HepG2 (cell line): ENCODE measurements around the gene DNM1. TPM values are rescaled to one million over a fixed set of nuclear protein-coding genes. Genes with fewer than 3 reads are reported as not detected.
A peak's percentile ranks its signal among the peaks of the same experiment; 100 is the strongest.

Experiments used
- ATAC-seq: fragments of 200-7000 bp; cut with Tn5 transposase; 3 replicates; pipeline ENCODE4 v1.9.1; 2020; ENCODE audit warnings: mild to moderate bottlenecking, moderate library complexity
- BruUV-seq: library from RNA; stranded (reverse); fragments of 400-500 nt; replicated peaks from 2 replicates; lab custom pipeline; 2021; lab: Mats Ljungman, UMichigan
- CTCF ChIA-PET: fragments of 300-600 bp; formaldehyde crosslinking; extraction: SDS; loops from one replicate; lab custom pipeline; 2021; ENCODE audit warnings: low total read pairs, inconsistent platforms, low intra/inter-chr PET ratio; lab: Yijun Ruan, JAX
- POLR2A ChIA-PET: fragments of 350-600 bp; sonication (Branson Sonifier 250); formaldehyde crosslinking; loops from one replicate; lab custom pipeline; 2020; ENCODE audit warnings: antibody characterized with exemption, inconsistent platforms; lab: Yijun Ruan, JAX
- DNase-seq: peaks from one replicate; pipeline ENCODE4 v3.0.0-alpha.2; 2015; ENCODE audit warnings: low spot score
- FAIRE-seq: peaks from 3 replicates; lab custom pipeline; 2011; peaks lifted over from hg19 to GRCh38; lab: Jason Lieb, UNC
- H2AFZ ChIP-seq: one replicate; pipeline ENCODE4 v1.6.1; 2011; ENCODE audit warnings: low read length, inconsistent platforms
- H3K27ac ChIP-seq: fragments of 300-600 bp; 3 replicates; pipeline ENCODE4 v1.8.0; 2011; ENCODE audit warnings: mixed run types, mild to moderate bottlenecking, mixed read lengths, low read length, inconsistent platforms; ENCODE audit not compliant: insufficient read depth; ENCODE audit errors: extremely low read length
- H3K27me3 ChIP-seq, 2 experiments: fragments of 200-600 bp in 1 of 2; 2 replicates in 1 of 2; 3 replicates in 1 of 2; pipeline versions ENCODE4 v1.6.0 to v1.8.0; 2011; ENCODE audit warnings: low read length in 2 of 2, mild to moderate bottlenecking in 2 of 2, moderate library complexity in 2 of 2, inconsistent platforms in 1 of 2; ENCODE audit not compliant: insufficient read depth in 2 of 2, control insufficient read depth in 1 of 2
- H3K36me3 ChIP-seq, 2 experiments: fragments of 200-600 bp in 1 of 2; replicated peaks in 1 of 2; 2 replicates in 1 of 2; 3 replicates in 1 of 2; pipeline versions ENCODE4 v1.5.1 to v1.8.0; 2011; ENCODE audit warnings: low read length in 2 of 2, inconsistent platforms in 1 of 2; ENCODE audit not compliant: insufficient read depth in 2 of 2, control insufficient read depth in 1 of 2
- H3K4me1 ChIP-seq: 2 replicates; pipeline ENCODE4 v1.5.1; 2012; ENCODE audit warnings: low read length, inconsistent platforms; ENCODE audit not compliant: insufficient read depth
- H3K4me2 ChIP-seq: 2 replicates; pipeline ENCODE4 v1.6.0; 2011; ENCODE audit warnings: low read depth, low read length, inconsistent platforms
- H3K4me3 ChIP-seq, 3 experiments: fragments of 200-600 bp in 1 of 3; sonication (generic), shearing (Covaris generic) in 1 of 3; replicated peaks in 1 of 3; 2 replicates each; pipeline ENCODE4 v1.5.1; 2011 to 2016; ENCODE audit warnings: low read length in 3 of 3, inconsistent platforms in 2 of 3, low read depth in 2 of 3, mild to moderate bottlenecking in 2 of 3, control low read depth in 1 of 3, mixed read lengths in 1 of 3; ENCODE audit not compliant: insufficient read depth in 1 of 3
- H3K79me2 ChIP-seq: one replicate; pipeline ENCODE4 v1.6.1; 2011; ENCODE audit warnings: low read length, inconsistent platforms; ENCODE audit not compliant: insufficient read depth
- H3K9ac ChIP-seq: 2 replicates; pipeline ENCODE4 v1.6.0; 2011; ENCODE audit warnings: mild to moderate bottlenecking, low read depth, low read length, inconsistent platforms; ENCODE audit not compliant: insufficient read depth
- H3K9me3 ChIP-seq: 2 replicates; pipeline ENCODE4 v1.5.1; 2012; ENCODE audit warnings: mild to moderate bottlenecking, low read length
- H4K20me1 ChIP-seq: 2 replicates; pipeline ENCODE4 v1.6.0; 2011; ENCODE audit warnings: inconsistent platforms, mild to moderate bottlenecking, low read length, moderate library complexity; ENCODE audit not compliant: insufficient read depth
- ATF1 ChIP-seq: IDR thresholded peaks from 2 replicates; pipeline ENCODE4 v1.6.1; 2016; ENCODE audit warnings: mild to moderate bottlenecking, control low read depth
- ATF4 ChIP-seq, 2 experiments: fragments of 450-650 bp in 1 of 2; sonication (generic) in 1 of 2; formaldehyde crosslinking; IDR thresholded peaks; 2 replicates each; pipeline versions ENCODE4 v1.5.0 to v1.8.0; 2020 to 2022; ENCODE audit warnings: mild to moderate bottlenecking in 1 of 2, missing genetic modification reagents in 1 of 2
- E2F1 ChIP-seq: sonication (generic); formaldehyde crosslinking; IDR thresholded peaks from 2 replicates; pipeline ENCODE4 v1.5.0; 2020; ENCODE audit warnings: missing genetic modification reagents
- EED ChIP-seq: sonication (generic); formaldehyde crosslinking; IDR thresholded peaks from 2 replicates; pipeline ENCODE4 v1.5.0; 2020; ENCODE audit warnings: mild to moderate bottlenecking, missing genetic modification reagents
- FLYWCH1 ChIP-seq: sonication (generic); formaldehyde crosslinking; IDR thresholded peaks from 2 replicates; pipeline ENCODE4 v1.8.1; 2023; ENCODE audit warnings: mild to moderate bottlenecking, missing genetic modification reagents
- GMEB1 ChIP-seq: sonication (generic); formaldehyde crosslinking; IDR thresholded peaks from 2 replicates; pipeline ENCODE4 v1.5.1; 2020; ENCODE audit warnings: missing genetic modification reagents, mild to moderate bottlenecking, borderline replicate concordance
- IKZF4 ChIP-seq: sonication (generic); formaldehyde crosslinking; IDR thresholded peaks from 2 replicates; pipeline ENCODE4 v1.5.1; 2020; ENCODE audit warnings: borderline replicate concordance, mild to moderate bottlenecking, low read depth, missing genetic modification reagents; ENCODE audit errors: not compliant biosample characterization
- NFIB ChIP-seq: sonication (generic); formaldehyde crosslinking; IDR thresholded peaks from 2 replicates; pipeline ENCODE4 v1.9.0; 2021; ENCODE audit warnings: missing genetic modification reagents, mild to moderate bottlenecking, borderline replicate concordance
- RBM39 ChIP-seq: fragments of 200-400 bp; formaldehyde crosslinking; IDR thresholded peaks from one replicate; pipeline ENCODE4 v1.6.1; 2018; ENCODE audit warnings: antibody characterized with exemption, mild to moderate bottlenecking, low read depth, low read length; ENCODE audit not compliant: poor library complexity, severe bottlenecking
- SAP130 ChIP-seq: IDR thresholded peaks from 2 replicates; pipeline ENCODE4 v1.6.1; 2016; ENCODE audit warnings: low read depth
- SMAD1 ChIP-seq: sonication (generic); formaldehyde crosslinking; IDR thresholded peaks from 2 replicates; pipeline ENCODE4 v1.4.0; 2020; ENCODE audit warnings: missing genetic modification reagents, low read depth, mild to moderate bottlenecking, borderline replicate concordance
- SOX5 ChIP-seq: IDR thresholded peaks from 2 replicates; pipeline ENCODE4 v1.6.1; 2016; ENCODE audit warnings: borderline replicate concordance
- SPEN ChIP-seq: sonication (generic); formaldehyde crosslinking; IDR thresholded peaks from 2 replicates; pipeline ENCODE4 v1.5.1; 2020; ENCODE audit warnings: low read depth, mild to moderate bottlenecking, missing genetic modification reagents
- TBX3 ChIP-seq: fragments of 450-650 bp; IDR thresholded peaks from 2 replicates; pipeline ENCODE4 v1.6.1; 2017; ENCODE audit warnings: antibody characterized with exemption, mild to moderate bottlenecking, inconsistent platforms, borderline replicate concordance
- TCF12 ChIP-seq, 2 experiments: fragments of 450-650 bp in 1 of 2; sonication (generic) in 1 of 2; formaldehyde crosslinking in 1 of 2; IDR thresholded peaks; 2 replicates each; pipeline versions ENCODE4 v1.6.1 to v1.8.0; 2017 to 2022; ENCODE audit warnings: antibody characterized with exemption in 1 of 2, mild to moderate bottlenecking in 1 of 2, missing genetic modification reagents in 1 of 2, moderate library complexity in 1 of 2
- ZNF431 ChIP-seq: sonication (generic); formaldehyde crosslinking; IDR thresholded peaks from 2 replicates; pipeline ENCODE4 v1.9.0; 2022; ENCODE audit warnings: missing genetic modification reagents, low read depth, mild to moderate bottlenecking, borderline replicate concordance
- ZNF589 ChIP-seq: sonication (generic); formaldehyde crosslinking; conservative IDR thresholded peaks from 2 replicates; pipeline ENCODE4 v1.8.0; 2022; ENCODE audit warnings: mild to moderate bottlenecking, moderate library complexity, missing genetic modification reagents
- ZNF652 ChIP-seq: IDR thresholded peaks from 2 replicates; pipeline ENCODE4 v1.6.1; 2016; ENCODE audit warnings: low read depth, borderline replicate concordance
- ZNF772 ChIP-seq: sonication (generic); formaldehyde crosslinking; IDR thresholded peaks from 2 replicates; pipeline ENCODE4 v1.5.0; 2020; ENCODE audit warnings: mild to moderate bottlenecking, missing genetic modification reagents
- WGBS: methylation state at CpG from one replicate; pipeline ENCODE4 v1.1.6; 2017; ENCODE audit warnings: low lambda C conversion rate; 5-methylcytosine and 5-hydroxymethylcytosine counted together
- in situ Hi-C: cut with HindIII; loops from 2 replicates; pipeline ENCODE4 v1.10.0; 2017; ENCODE audit warnings: low pct_unique_long_range_greater_than_20kb; ENCODE audit not compliant: extremely low pct_ligation_motif_present
- intact Hi-C: fragments of 100-400 bp; cut with micrococcal nuclease; formaldehyde crosslinking; loops from one replicate; pipeline ENCODE4 v1.10.0; 2022; ENCODE audit not compliant: unreplicated experiment
- polyA plus RNA-seq, 8 experiments: library from polyadenylated mRNA; depleted of rRNA in 3 of 8; stranded (reverse) in 7 of 8; unstranded in 1 of 8; fragments of >200 nt; fragmentation: Illumina TruSeq in 4 of 8; extraction: Trizol in 4 of 8; gene quantifications; 2 replicates each; pipeline versions ENCODE4 v1.2.1 to v1.2.3, GENCODE V29; 2011 to 2016; ENCODE audit warnings: low read depth in 4 of 8, missing spikeins in 1 of 8, mixed read lengths in 1 of 8; ENCODE audit not compliant: insufficient read depth in 1 of 8
- total RNA-seq, 5 experiments: library from RNA; depleted of rRNA; stranded (reverse); fragments of >200 nt; fragmentation: Illumina TruSeq; extraction: Trizol; gene quantifications; 2 replicates each; pipeline ENCODE4 v1.2.3, GENCODE V29; 2016; ENCODE audit warnings: low read depth in 1 of 5

Gene DNM1
- total and polyA plus RNA-seq, 2 of the 13 experiments (the other 11 are each of a cell fraction or from before 2014, with no cell fraction given): 0.13 to 0.58 TPM

- TF ChIP-seq ZNF431 (CRISPR knock-in tag): no peak
- no peak for TF ChIP-seq SAP130 (CRISPR knock-in tag)
- TF ChIP-seq GMEB1 (CRISPR knock-in tag): no peak
- no peak for TF ChIP-seq TCF12 (IDR thresholded peaks at IDR 0.05)
- no peak for TF ChIP-seq TCF12 (CRISPR knock-in tag; IDR thresholded peaks at IDR 0.05)
Measured at GRCh38 chr9:128155736-128156500, 47.3 kb upstream of the DNM1 start (continued).

- H3K36me3 ChIP-seq: peaks cover 4 to 17% of the 10 kb centered on the region in 2 experiments; a peak in 4 of 5 replicates
- peak overlapping the region; percentile 47 to 72 (median 62) for H3K4me3 ChIP-seq
- ChIA-PET CTCF (no interaction called here), POLR2A (interaction anchor here (0.6 to 2.8 kb wide), 18 partner anchors 9 to 614 kb away, joined by 3 to 36 read pairs (median 6); partner anchors contain the start of genes GOLGA2, LCN2 and SWI5)
- DNase-seq (peak; percentile 43), FAIRE-seq (peak; percentile 58), ATAC-seq (peak; percentile 54)
- no peaks in the 10 kb centered on the region for H3K79me2 ChIP-seq
- 0 out of 5 replicates have a peak, but pooled peaks cover 0 to 3% of the 10 kb centered on the region in 2 experiments for H3K27me3 ChIP-seq
- H3K27ac ChIP-seq: peak overlapping the region; percentile 71
- intact Hi-C loops (no loop called here), in situ Hi-C loops (no loop called here)
- H3K9me3 ChIP-seq: no peaks in the 10 kb centered on the region
- no peaks in the 10 kb centered on the region for H4K20me1 ChIP-seq
- H3K4me2 ChIP-seq: peak overlapping the region; percentile 95
- TSS peak; percentile 94 for BruUV-seq
- peaks cover 16% of the 10 kb centered on the region for H3K4me1 ChIP-seq
- H2AFZ ChIP-seq: peak overlapping the region; percentile 36
- 7% methylated on average over 4 of the region's 11 CpGs for WGBS
- H3K9ac ChIP-seq: peak overlapping the region; percentile 75
- TF ChIP-seq IKZF4 (CRISPR knock-in tag) (no peak), RBM39 (no peak), SMAD1 (CRISPR knock-in tag) (no peak), ZNF652 (CRISPR knock-in tag) (no peak), SPEN (CRISPR knock-in tag) (peak; percentile 11; the same call in 1 of the 2 replicates), EED (CRISPR knock-in tag) (peak; percentile 68; the same call in 1 of the 2 replicates), SOX5 (CRISPR knock-in tag) (no peak), NFIB (no peak), ZNF772 (CRISPR knock-in tag) (0 out of 2 replicates have a peak, but pooled peaks have one; percentile 46), ATF4 (CRISPR knock-in tag; IDR thresholded peaks at IDR 0.05) (no peak), ZNF589 (0 out of 2 replicates have a peak, but pooled peaks have one; percentile 38), ATF1 (CRISPR knock-in tag) (no peak), TBX3 (no peak), E2F1 (no peak), FLYWCH1 (0 out of 2 replicates have a peak, but pooled peaks have one; percentile 25)
Measured at GRCh38 chr9:128159522-128159783, 43.7 kb upstream of the DNM1 start.
